ENCODE results near the gene SLC19A1. TPM values are rescaled to one million over a fixed set of nuclear protein-coding genes. Genes with fewer than 3 reads are reported as not detected.

Gene SLC19A1
- total RNA-seq, 4 donors from 2014 or later, result 6.5 to 18.3 (median 8.1) TPM

DNA sequence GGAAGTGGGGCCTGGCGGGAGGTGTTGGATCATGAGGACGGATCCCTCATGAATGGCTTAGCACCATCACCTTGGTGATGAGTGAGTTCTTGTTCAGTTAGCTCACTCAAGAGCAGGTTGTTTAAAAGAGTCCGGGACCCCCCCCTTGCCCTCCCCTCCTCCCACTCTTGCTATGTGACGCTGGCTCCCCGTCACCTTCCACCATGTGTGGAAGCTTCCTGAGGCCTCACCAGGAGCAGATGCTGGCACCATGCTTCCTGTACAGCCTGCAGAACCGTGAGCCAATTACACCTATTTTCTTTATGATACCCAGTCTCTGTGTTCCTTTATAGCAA, 3.0 kb upstream of the SLC19A1 start:
- TF ChIP-seq, protein P1, sequence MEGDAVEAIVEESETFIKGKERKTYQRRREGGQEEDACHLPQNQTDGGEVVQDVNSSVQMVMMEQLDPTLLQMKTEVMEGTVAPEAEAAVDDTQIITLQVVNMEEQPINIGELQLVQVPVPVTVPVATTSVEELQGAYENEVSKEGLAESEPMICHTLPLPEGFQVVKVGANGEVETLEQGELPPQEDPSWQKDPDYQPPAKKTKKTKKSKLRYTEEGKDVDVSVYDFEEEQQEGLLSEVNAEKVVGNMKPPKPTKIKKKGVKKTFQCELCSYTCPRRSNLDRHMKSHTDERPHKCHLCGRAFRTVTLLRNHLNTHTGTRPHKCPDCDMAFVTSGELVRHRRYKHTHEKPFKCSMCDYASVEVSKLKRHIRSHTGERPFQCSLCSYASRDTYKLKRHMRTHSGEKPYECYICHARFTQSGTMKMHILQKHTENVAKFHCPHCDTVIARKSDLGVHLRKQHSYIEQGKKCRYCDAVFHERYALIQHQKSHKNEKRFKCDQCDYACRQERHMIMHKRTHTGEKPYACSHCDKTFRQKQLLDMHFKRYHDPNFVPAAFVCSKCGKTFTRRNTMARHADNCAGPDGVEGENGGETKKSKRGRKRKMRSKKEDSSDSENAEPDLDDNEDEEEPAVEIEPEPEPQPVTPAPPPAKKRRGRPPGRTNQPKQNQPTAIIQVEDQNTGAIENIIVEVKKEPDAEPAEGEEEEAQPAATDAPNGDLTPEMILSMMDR (IDR thresholded peaks at IDR 0.05; ENCODE audit: low read depth), result no peak

GRCh38 chr21:45544449-45545235, 2.4 kb upstream of the SLC19A1 start:
- TF ChIP-seq, protein P1 (IDR thresholded peaks at IDR 0.05; ENCODE audit: low read depth), result no peak

GRCh38 chr21:45543710-45544448, 1.6 kb upstream of the SLC19A1 start:
- TF ChIP-seq, protein P1 (IDR thresholded peaks at IDR 0.05; ENCODE audit: low read depth), result no peak

- TF ChIP-seq, protein P1 (IDR thresholded peaks at IDR 0.05; ENCODE audit: low read depth), result no peak
Observed at GRCh38 chr21:45543371-45543709, 1.1 kb upstream of the SLC19A1 start.

- TF ChIP-seq, protein P1 (IDR thresholded peaks at IDR 0.05; ENCODE audit: low read depth), result no peak
Observed at GRCh38 chr21:45542667-45543370, 579 bp upstream of the SLC19A1 start.

DNA sequence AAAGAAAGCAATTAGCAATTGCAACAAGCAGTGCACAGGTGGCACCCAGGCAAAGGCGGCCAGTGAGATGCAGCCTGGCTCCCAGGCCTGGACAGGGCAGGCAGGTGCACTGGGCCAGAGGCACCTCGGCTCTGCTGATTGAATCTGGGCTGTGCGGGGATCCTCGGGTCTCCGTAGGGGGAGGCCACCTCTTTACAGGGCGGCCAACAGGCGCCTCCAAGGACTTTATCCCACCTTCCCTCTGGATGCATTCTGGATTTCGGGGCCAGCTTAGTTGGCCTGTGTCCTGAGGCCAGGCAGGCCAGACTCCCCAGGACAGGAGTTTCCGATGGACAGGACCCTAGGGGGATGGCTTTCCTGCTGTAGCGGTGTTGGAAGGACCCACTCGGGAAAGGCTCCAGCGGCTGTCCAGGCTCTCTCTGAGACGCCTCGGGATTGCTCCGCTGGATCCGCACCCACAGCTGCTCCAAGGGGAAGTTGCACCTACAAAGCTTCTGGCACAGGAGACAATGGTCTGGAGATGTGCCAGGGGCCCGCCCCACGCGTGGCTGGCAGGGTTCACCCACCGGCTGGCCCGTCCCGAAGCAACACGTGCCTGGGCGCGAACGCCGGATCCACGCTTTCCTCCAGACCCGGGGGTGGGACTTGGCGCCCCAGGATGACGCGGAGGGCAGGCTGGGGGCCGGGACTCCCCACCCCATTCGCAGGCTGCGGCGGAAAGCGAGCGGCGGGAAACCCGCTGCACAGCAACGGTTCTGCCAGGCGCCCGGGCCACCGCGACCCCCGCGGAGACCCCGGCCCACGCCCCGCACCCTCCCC, 810 bp downstream of the SLC19A1 start:
- TF ChIP-seq, protein P1 (IDR thresholded peaks at IDR 0.05; ENCODE audit: low read depth), result no peak

Measured in subcutaneous adipose tissue (tissue), 4 donors.